ENCODE results near the gene HMGN3. TPM values are rescaled to one million over a fixed set of nuclear protein-coding genes. Genes with fewer than 3 reads are reported as not detected.

Gene HMGN3
- total and polyA plus RNA-seq, 10 donors, result 38.3 to 115 (median 57.9) TPM

- 83 to 94% (median 86%) methylated on average over 4 of the region's 4 CpGs for WGBS, 5 donors
- H3K9me3 ChIP-seq, result no peaks in the 10 kb centered on the region
- no peak overlapping the region for H3K4me3 ChIP-seq
- no peak for TF ChIP-seq POLR2A (IDR thresholded peaks at IDR 0.05)
- TF ChIP-seq POLR2AphosphoS5 (IDR thresholded peaks at IDR 0.05), result no peak
- no peak for TF ChIP-seq CTCF (IDR thresholded peaks at IDR 0.05 in 8 of 11, conservative IDR thresholded peaks at IDR 0.05 in 3 of 11)
- DNase-seq, result no peak
- H3K27me3 ChIP-seq (replicated peaks in 1 of 7), result no peaks in the 10 kb centered on the region
- H3K4me1 ChIP-seq, result peaks cover 4 to 31% (median 15%) of the 10 kb centered on the region in 6 donors
- intact Hi-C loops (cut with DNase I; ENCODE audit: low total_unique reads), result loop anchor here (5.0 kb wide), 1 partner anchor 154 kb away; the partner anchor contains the start of gene PHIP
- H3K27ac ChIP-seq, result no peak overlapping the region
- no peaks in the 10 kb centered on the region for H3K36me3 ChIP-seq
Observed at GRCh38 chr6:79231101-79231500, 3.4 kb downstream of the HMGN3 start.

GRCh38 chr6:79230149-79230548, 4.3 kb downstream of the HMGN3 start:
- intact Hi-C loops (cut with DNase I; ENCODE audit: low total_unique reads), result loop anchor here (5.0 kb wide), 1 partner anchor 153 kb away; the partner anchor contains the start of gene PHIP
- no peaks in the 10 kb centered on the region for H3K36me3 ChIP-seq
- WGBS, 5 donors, result 92 to 94% (median 93%) methylated on average over 2 of the region's 2 CpGs

GRCh38 chr6:79227445-79227844, 7.0 kb downstream of the HMGN3 start:
- Histone ChIP-seq H3K27ac (no peak overlapping the region), H3K9me3 (no peaks in the 10 kb centered on the region), H3K4me1 (peaks cover 0 to 12% (median 3%) of the 10 kb centered on the region in 6 donors), H3K36me3 (peaks cover 0 to 6% (median 0%) of the 10 kb centered on the region in 6 donors), H3K27me3 (replicated peaks in 1 of 7) (no peaks in the 10 kb centered on the region), H3K4me3 (no peak overlapping the region)
- WGBS, 5 donors, result 88 to 100% (median 95%) methylated on average over 1 of the region's 1 CpG
- intact Hi-C loops (cut with DNase I; ENCODE audit: low total_unique reads), result no loop called here
- DNase-seq, result no peak
- TF ChIP-seq POLR2A (IDR thresholded peaks at IDR 0.05), result no peak
- no peak for TF ChIP-seq CTCF (IDR thresholded peaks at IDR 0.05 in 8 of 11, conservative IDR thresholded peaks at IDR 0.05 in 3 of 11)
- no peak for TF ChIP-seq POLR2AphosphoS5 (IDR thresholded peaks at IDR 0.05)

More at GRCh38 chr6:79230149-79230548, 4.3 kb downstream of the HMGN3 start:
- TF ChIP-seq POLR2A (IDR thresholded peaks at IDR 0.05) (no peak), CTCF (IDR thresholded peaks at IDR 0.05 in 8 of 11, conservative IDR thresholded peaks at IDR 0.05 in 3 of 11) (no peak), POLR2AphosphoS5 (IDR thresholded peaks at IDR 0.05) (no peak)
- Histone ChIP-seq H3K4me1 (peaks cover 4 to 29% (median 15%) of the 10 kb centered on the region in 6 donors), H3K27ac (no peak overlapping the region), H3K27me3 (replicated peaks in 1 of 7) (no peaks in the 10 kb centered on the region), H3K4me3 (no peak overlapping the region), H3K9me3 (no peaks in the 10 kb centered on the region)
- DNase-seq, result no peak

- TF ChIP-seq POLR2A (IDR thresholded peaks at IDR 0.05) (no peak), CTCF (IDR thresholded peaks at IDR 0.05 in 8 of 11, conservative IDR thresholded peaks at IDR 0.05 in 3 of 11) (no peak), POLR2AphosphoS5 (IDR thresholded peaks at IDR 0.05) (no peak)
- 91 to 95% (median 93%) methylated on average over 3 of the region's 3 CpGs for WGBS, 5 donors
Observed at GRCh38 chr6:79226660-79227059, 7.8 kb downstream of the HMGN3 start.

More at GRCh38 chr6:79226660-79227059, 7.8 kb downstream of the HMGN3 start:
- intact Hi-C loops (cut with DNase I; ENCODE audit: low total_unique reads), result no loop called here
- no peaks in the 10 kb centered on the region for H3K27me3 ChIP-seq (replicated peaks in 1 of 7)
- peaks cover 0 to 6% (median 0%) of the 10 kb centered on the region in 6 donors for H3K4me1 ChIP-seq
- H3K4me3 ChIP-seq, result no peak overlapping the region
- DNase-seq, result no peak
- H3K36me3 ChIP-seq, result peaks cover 0 to 6% (median 0%) of the 10 kb centered on the region in 6 donors
- no peak overlapping the region for H3K27ac ChIP-seq
- no peaks in the 10 kb centered on the region for H3K9me3 ChIP-seq

Data from spleen (tissue), 11 donors.